Progenitor cell of endocrine pancreas (in vitro differentiated cells): ENCODE results near the gene SH3D19. TPM values are rescaled to one million over a fixed set of nuclear protein-coding genes. Genes with fewer than 3 reads are reported as not detected.

Experiments used
- DNase-seq: peaks from one replicate; pipeline ENCODE4 v3.0.0; 2021; ENCODE audit warnings: low spot score; ENCODE audit not compliant: unreplicated experiment
- H3K27ac Mint-ChIP-seq: 2 replicates; pipeline ENCODE4 v1.8.0; 2021; ENCODE audit warnings: mild to moderate bottlenecking, moderate library complexity, mixed read lengths
- H3K27me3 Mint-ChIP-seq: 2 replicates; pipeline ENCODE4 v1.8.0; 2021; ENCODE audit warnings: mixed read lengths
- H3K36me3 Mint-ChIP-seq: 2 replicates; pipeline ENCODE4 v1.8.0; 2022; ENCODE audit warnings: mixed read lengths; ENCODE audit not compliant: insufficient read depth
- H3K4me1 Mint-ChIP-seq: 2 replicates; pipeline ENCODE4 v1.8.0; 2021; ENCODE audit warnings: low read depth, mixed read lengths
- H3K4me3 Mint-ChIP-seq: 2 replicates; pipeline ENCODE4 v1.8.0; 2021; ENCODE audit warnings: low read depth, mild to moderate bottlenecking, moderate library complexity, mixed read lengths
- H3K9me3 Mint-ChIP-seq: 2 replicates; pipeline ENCODE4 v1.8.0; 2021; ENCODE audit warnings: low read depth, mixed read lengths
- total RNA-seq: library from RNA; stranded (reverse); gene quantifications from 2 replicates; pipeline ENCODE4 v1.2.1, GENCODE V29; 2021
- TF ChIP-seq, protein P1 (sequence below): fragments of 200-600 bp; sonication (generic); IDR thresholded peaks from one replicate; pipeline ENCODE4 v1.5.0; 2021; ENCODE audit warnings: antibody characterized with exemption, mild to moderate bottlenecking; ENCODE audit not compliant: unreplicated experiment

SH3D19 gene
- total RNA-seq, 1 donor from 2014 or later, result 35.5 TPM

DNA sequence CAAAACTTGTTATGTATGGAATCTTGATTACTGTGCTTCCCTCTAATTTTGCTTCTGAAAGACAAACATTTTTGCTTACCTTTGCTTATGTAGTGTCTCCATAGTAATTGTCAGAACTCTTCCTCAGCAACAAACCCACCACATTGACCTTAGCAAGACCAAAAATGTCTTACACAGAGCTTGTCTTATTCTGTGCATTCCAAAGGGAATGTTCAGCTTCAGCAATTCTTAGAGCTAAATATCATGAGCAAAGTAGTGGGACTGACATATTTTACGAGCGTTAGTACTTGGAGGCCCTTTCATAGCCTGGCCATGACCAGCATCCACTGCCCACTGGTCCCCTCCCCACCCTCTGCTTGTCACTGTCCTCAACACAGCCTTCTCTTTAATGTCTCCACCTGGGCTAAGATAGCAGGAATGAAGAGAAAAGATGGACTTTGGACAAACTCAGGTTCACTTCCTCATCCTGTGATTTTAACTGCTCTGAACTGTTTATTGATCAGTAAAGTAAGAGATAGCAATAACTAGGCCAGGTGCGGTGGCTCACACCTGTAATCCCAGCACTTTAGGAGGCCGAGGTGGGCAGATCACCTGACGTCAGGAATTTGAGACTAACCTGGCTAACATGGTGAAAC, 15.5 kb upstream of the SH3D19 start:
- Mint-ChIP-seq H3K9me3 (peaks cover 3% of the 10 kb centered on the region), H3K4me3 (no peak overlapping the region), H3K27ac (peak overlapping the region; percentile 44), H3K4me1 (peaks cover 19% of the 10 kb centered on the region), H3K27me3 (no peaks in the 10 kb centered on the region), H3K36me3 (no peaks in the 10 kb centered on the region)
- DNase-seq, result no peak
- TF ChIP-seq, protein P1, sequence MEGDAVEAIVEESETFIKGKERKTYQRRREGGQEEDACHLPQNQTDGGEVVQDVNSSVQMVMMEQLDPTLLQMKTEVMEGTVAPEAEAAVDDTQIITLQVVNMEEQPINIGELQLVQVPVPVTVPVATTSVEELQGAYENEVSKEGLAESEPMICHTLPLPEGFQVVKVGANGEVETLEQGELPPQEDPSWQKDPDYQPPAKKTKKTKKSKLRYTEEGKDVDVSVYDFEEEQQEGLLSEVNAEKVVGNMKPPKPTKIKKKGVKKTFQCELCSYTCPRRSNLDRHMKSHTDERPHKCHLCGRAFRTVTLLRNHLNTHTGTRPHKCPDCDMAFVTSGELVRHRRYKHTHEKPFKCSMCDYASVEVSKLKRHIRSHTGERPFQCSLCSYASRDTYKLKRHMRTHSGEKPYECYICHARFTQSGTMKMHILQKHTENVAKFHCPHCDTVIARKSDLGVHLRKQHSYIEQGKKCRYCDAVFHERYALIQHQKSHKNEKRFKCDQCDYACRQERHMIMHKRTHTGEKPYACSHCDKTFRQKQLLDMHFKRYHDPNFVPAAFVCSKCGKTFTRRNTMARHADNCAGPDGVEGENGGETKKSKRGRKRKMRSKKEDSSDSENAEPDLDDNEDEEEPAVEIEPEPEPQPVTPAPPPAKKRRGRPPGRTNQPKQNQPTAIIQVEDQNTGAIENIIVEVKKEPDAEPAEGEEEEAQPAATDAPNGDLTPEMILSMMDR, result no peak

DNA sequence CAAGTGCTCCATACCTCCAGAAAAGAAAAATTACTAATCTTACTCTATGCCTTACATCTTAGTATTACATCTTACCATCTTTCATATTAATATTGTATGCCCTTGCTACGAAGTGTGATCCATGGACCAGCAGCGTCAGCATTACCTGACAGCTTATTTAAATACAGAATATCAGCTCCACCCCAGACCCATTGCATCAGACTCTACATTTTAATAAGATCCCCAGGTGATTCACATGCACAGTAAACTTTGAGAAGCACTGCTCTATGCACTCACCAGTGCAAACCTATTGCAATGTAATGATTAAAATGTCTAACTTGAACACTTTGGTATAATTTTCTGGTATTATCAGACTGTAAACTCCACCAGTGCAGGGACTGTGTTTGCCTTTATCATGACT, 14.1 kb upstream of the SH3D19 start:
- TF ChIP-seq, protein P1, result no peak
- peaks cover 19% of the 10 kb centered on the region for H3K4me1 Mint-ChIP-seq
- H3K9me3 Mint-ChIP-seq, result no peaks in the 10 kb centered on the region
- H3K36me3 Mint-ChIP-seq, result no peaks in the 10 kb centered on the region
- no peaks in the 10 kb centered on the region for H3K27me3 Mint-ChIP-seq
- no peak for DNase-seq
- H3K27ac Mint-ChIP-seq, result no peak overlapping the region
- no peak overlapping the region for H3K4me3 Mint-ChIP-seq

DNA sequence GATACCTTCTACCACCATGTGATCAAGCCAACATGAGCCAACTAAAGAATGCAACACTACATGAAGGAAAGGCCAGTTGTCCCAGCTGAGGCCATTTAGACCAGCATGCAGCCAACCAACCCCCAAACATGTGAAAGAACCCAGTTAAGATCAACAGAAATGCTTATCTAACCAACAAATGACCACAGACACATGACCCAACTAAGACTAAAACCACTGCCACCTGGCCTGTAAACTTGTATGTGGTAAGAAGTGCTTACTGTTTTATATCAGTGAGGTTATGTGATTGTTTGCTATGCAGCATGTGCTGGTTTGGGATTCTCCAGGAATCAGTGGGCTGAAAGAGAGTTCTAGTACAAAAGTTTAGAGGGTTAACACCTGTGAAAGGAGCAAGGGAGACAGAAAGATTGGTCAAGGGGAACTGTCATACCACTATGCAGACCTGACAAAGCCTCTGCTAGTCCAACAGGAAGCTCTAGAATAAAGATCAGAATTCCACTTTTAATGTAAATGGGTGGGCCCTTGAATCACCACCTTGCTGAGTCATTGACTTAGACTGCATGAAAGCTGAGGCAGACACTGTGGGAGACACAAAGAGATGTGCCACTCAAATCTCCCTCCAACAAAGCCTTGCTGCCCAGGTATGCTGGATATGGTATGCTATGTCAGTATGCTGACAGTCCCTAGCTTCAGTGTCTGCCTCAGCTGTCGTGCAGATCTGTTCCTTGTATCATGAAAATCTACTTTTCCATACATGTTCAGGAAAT, 6.1 kb upstream of the SH3D19 start:
- DNase-seq, result no peak
- H3K9me3 Mint-ChIP-seq, result no peaks in the 10 kb centered on the region

DNA sequence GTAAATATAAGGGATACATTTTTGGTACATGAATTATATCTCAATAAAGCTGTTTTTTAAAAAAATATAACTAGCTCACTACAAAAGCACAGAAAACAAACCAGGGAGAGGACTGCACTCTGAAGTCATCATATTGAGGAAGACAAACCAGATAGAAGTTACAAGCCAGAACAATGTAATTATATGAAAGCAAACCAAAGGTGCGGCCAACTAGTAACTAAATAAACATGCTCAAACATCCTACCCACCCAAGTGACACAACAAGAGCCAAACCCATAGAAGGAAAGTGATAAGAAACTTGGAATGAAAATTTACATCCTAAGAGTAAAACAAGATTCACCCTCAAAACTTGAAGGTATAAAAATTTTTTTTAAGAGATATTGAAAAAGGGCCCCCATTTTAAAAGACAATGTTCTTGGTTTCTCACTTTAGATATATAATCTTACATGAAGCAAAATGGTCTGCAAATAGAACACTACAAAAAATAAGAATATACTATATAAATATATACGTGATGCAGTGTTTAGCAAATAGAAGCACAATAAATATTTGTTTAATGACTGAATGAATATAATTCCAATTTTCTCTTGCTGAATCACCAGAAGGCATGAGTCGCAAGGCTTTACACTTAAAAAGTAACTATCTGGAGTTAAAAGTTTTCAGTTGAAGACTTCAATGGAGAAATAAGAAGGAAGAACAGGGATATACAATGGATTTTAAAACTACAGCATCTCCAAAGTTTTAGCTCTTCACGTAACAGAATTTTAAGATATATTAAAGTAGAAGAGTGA, 4.0 kb upstream of the SH3D19 start:
- no peaks in the 10 kb centered on the region for H3K36me3 Mint-ChIP-seq
- TF ChIP-seq, protein P1, result no peak
- DNase-seq, result no peak
- no peak overlapping the region for H3K4me3 Mint-ChIP-seq
- H3K4me1 Mint-ChIP-seq, result peaks cover 16% of the 10 kb centered on the region
- H3K27ac Mint-ChIP-seq, result no peak overlapping the region
- H3K27me3 Mint-ChIP-seq, result no peaks in the 10 kb centered on the region
- no peaks in the 10 kb centered on the region for H3K9me3 Mint-ChIP-seq

More for the DNA sequence above, 6.1 kb upstream of the SH3D19 start:
- Mint-ChIP-seq H3K27me3 (no peaks in the 10 kb centered on the region), H3K4me3 (no peak overlapping the region), H3K4me1 (peaks cover 8% of the 10 kb centered on the region), H3K36me3 (no peaks in the 10 kb centered on the region), H3K27ac (no peak overlapping the region)
- TF ChIP-seq, protein P1, result no peak

DNA sequence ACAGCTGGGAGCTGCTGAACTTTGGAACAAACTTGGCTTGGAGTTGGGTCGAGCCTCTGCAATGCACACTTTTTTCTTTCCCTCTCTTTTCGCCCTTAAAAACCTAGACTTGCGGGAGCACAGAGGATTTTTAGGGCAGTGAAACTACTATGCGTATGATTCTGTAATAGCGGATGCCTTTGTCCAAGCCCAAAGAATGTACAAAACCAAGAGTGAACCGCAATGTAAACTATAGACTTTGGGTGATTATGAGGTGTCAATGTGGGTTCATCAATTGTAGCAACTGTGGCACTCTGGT, 493 bp upstream of the SH3D19 start:
- peaks cover 45% of the 10 kb centered on the region for H3K4me1 Mint-ChIP-seq

More for the DNA sequence above, 493 bp upstream of the SH3D19 start:
- Mint-ChIP-seq H3K9me3 (no peaks in the 10 kb centered on the region), H3K27ac (peak overlapping the region; percentile 98), H3K36me3 (no peaks in the 10 kb centered on the region), H3K27me3 (no peaks in the 10 kb centered on the region), H3K4me3 (peak overlapping the region; percentile 94)
- no peak for DNase-seq
- TF ChIP-seq, protein P1, result no peak
